Mucosa of descending colon (tissue), 3 donors: ENCODE measurements around the gene MUC7. TPM values are rescaled to one million over a fixed set of nuclear protein-coding genes. Genes with fewer than 3 reads are reported as not detected.
A peak's percentile ranks its signal among the peaks of the same experiment; 100 is the strongest.

ENCODE experiments used
- ATAC-seq: fragments of 200-7000 bp; cut with Tn5 transposase; one replicate; pipeline ENCODE4 v1.9.1; 2020; ENCODE audit warnings: mild to moderate bottlenecking, moderate library complexity
- DNase-seq, 3 donors: peaks; one replicate each; pipeline ENCODE4 v3.0.0-alpha.2; 2020
- H3K36me3 ChIP-seq: fragments of 200-600 bp; one replicate; pipeline ENCODE4 v1.8.0; 2021; ENCODE audit warnings: low read depth, mild to moderate bottlenecking
- H3K4me1 ChIP-seq: fragments of 200-600 bp; one replicate; pipeline ENCODE4 v1.8.0; 2021; ENCODE audit warnings: low read depth, mild to moderate bottlenecking
- H3K4me3 ChIP-seq: fragments of 200-600 bp; one replicate; pipeline ENCODE4 v1.8.0; 2021; ENCODE audit warnings: mild to moderate bottlenecking
- H3K9me3 ChIP-seq: fragments of 200-600 bp; one replicate; pipeline ENCODE4 v1.8.0; 2021; ENCODE audit warnings: mild to moderate bottlenecking
- CTCF ChIP-seq: fragments of 200-600 bp; IDR thresholded peaks from one replicate; pipeline ENCODE4 v1.8.0; 2022; ENCODE audit warnings: antibody characterized with exemption, mild to moderate bottlenecking
- intact Hi-C, 2 donors: fragments of 100-400 bp; cut with DNase I in 1 of 2; cut with micrococcal nuclease in 1 of 2; formaldehyde crosslinking; loops; one replicate each; pipeline versions ENCODE4 v1.11.0 to v1.11.1; 2022; cut with DNase I, micrococcal nuclease
- total RNA-seq, 3 donors: library from RNA; stranded (reverse); fragmentation: NEBNext Ultra II Directional in 2 of 3; extraction: Animal tissue kit (Norgen Biotek cat#: 25700) in 2 of 3; gene quantifications; one replicate each; pipeline versions ENCODE4 v1.2.1 to v1.2.4, GENCODE V29; 2021 to 2023
- donor health status: DM: no; HTN: no; CAD: no; lungs with moderate emphysema.
- donor health status: DM: no; HTN: no; CAD: no.
- donor health status: DM: no; HTN: yes; CAD: no.

The MUC7 gene
- total RNA-seq, 3 donors from 2014 or later = not detected

DNA sequence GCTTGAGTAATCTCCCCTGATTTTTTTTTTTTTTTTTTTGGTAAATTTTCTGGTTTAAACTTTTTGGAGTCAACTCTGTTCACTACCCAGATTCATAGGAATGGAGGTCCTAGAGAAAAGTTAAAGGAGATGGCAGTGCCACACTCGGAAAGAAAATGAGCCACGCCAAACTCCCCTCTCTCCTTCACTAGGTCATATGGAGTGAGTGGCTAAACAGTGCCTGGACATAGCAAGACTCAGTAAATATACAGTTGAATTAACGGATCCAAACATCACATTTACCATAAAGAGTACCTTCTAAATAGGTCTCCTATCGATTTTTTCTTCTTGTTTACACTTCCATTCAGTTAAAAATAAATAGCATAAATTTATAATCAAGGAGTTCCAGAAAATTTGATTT, 32.7 kb downstream of the MUC7 start:
- Histone ChIP-seq H3K4me3 (no peak overlapping the region), H3K9me3 (no peaks in the 10 kb centered on the region), H3K36me3 (no peaks in the 10 kb centered on the region), H3K4me1 (no peaks in the 10 kb centered on the region)
- TF ChIP-seq CTCF = no peak
- intact Hi-C loops = no loop called here
- no peak for ATAC-seq
- no peak for DNase-seq

DNA sequence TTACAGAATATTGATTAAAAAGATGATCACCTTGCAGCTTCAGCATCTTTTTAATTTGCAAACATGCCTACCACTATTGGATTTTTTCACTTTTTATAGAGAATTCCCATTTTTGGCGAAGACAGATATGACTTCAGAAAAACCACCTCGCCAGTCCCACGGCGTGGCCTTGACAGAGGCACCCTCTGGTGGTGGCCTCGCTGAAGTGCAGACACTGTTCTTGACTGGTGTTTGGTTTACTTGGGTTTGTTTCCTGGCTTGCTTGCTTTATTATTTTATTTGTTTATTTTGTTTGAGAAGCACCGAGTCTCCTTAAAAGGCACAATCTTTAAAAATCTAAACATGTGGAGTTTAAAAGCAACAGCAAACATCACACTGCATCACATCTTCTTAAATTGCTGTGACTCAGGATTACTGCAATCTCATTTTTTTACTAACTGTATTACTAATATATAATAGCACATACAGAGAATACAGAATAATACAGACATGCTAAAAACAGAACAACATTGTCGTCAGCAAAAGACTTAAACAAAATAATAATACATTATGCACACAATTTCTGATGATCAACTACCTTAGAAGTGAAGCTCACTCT, 33.3 kb downstream of the MUC7 start:
- Histone ChIP-seq H3K9me3 (no peaks in the 10 kb centered on the region), H3K4me3 (no peak overlapping the region), H3K36me3 (no peaks in the 10 kb centered on the region), H3K4me1 (no peaks in the 10 kb centered on the region)
- DNase-seq = peak; percentile 54 to 70 (median 60)
- intact Hi-C loops = no loop called here
- peak; percentile 78 for TF ChIP-seq CTCF
- peak; percentile 77 for ATAC-seq

DNA sequence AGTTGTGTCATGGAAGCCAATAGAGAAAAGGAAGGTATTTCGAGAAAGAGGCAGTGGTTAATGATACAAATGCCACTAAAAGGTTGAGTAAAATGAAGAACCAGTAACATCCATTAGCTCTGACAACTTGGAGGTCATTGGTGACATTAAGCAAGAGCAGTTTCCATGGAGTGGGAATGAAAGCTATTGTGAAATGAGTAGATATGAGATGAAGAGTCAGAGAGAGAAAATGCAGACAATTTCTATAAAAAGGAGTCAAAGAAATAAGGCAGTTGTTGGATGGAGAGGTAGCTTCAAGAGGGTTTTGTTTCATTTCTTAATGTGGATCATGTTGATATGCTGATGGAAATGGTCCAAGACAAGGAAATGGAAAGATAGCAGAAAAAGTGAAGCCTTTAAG, 36.8 kb downstream of the MUC7 start:
- intact Hi-C loops = no loop called here
- no peak for TF ChIP-seq CTCF
- H3K4me3 ChIP-seq = no peak overlapping the region
- no peak for ATAC-seq
- no peaks in the 10 kb centered on the region for H3K4me1 ChIP-seq
- DNase-seq = no peak
- no peaks in the 10 kb centered on the region for H3K36me3 ChIP-seq
- no peaks in the 10 kb centered on the region for H3K9me3 ChIP-seq

DNA sequence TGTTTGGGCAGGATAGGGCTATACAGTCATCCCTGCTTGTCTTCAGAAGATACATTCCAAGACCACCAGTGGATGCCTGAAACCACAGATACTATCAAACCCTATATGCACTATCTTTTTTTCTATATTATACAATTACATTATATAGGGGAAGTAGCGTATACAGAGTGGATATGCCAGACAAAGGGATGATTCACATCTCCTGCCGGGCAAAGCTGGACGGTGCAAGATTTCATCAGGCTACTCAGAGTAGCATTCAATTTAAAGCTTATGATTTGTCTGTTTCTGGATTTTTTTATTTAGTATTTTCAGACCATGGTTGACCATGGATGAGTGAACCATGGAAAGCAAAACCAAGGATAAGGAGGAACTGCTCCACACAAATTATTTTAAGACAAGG, 39.4 kb downstream of the MUC7 start:
- DNase-seq = no peak
- Histone ChIP-seq H3K4me1 (no peaks in the 10 kb centered on the region), H3K36me3 (no peaks in the 10 kb centered on the region), H3K4me3 (no peak overlapping the region), H3K9me3 (no peaks in the 10 kb centered on the region)
- TF ChIP-seq CTCF = no peak
- no peak for ATAC-seq
- intact Hi-C loops = no loop called here

DNA sequence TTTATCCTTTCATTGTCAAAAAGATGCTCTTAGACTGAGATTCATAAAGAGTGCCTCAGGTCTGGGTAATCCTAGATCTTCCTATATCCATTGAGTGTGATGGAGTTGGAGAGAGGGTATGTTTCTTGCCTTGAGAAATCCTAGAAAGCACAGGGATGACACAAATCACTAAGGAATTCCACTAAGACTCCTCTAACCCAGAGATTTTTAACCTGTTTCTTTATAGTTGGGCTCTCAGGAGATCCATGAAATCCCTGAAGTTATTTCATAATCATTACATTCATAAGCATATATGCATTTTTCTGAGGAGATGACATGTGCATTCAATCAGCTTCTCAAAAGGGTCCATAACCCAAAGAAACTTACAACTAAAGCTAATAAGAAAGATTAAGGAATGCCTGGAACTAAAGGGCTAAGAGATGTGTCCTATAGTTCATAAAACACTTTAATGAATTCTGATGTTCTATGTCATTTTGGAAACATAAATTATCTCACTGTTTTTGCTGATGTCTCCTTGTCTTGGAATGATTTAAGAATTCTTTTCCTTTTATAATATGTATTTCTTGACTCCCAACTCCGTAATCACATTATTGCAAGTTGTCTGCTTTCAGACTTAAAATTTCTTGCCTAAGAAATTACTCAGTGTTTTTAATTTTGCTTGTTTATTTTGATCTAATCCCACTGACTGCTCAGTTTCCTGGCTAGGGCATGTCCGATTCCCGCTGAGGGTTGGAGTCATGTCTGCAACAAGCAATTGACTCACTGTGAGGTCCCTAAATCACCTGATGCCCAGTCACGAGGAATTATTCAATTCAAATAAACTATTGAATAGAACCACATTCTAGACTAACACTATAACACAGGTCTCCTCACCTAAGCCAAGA, 43.6 kb downstream of the MUC7 start:
- DNase-seq (no peak), ATAC-seq (no peak)
- Histone ChIP-seq H3K4me3 (no peak overlapping the region), H3K36me3 (no peaks in the 10 kb centered on the region), H3K4me1 (no peaks in the 10 kb centered on the region), H3K9me3 (no peaks in the 10 kb centered on the region)
- TF ChIP-seq CTCF = no peak
- intact Hi-C loops = no loop called here
